Adrenal gland (tissue), 12 donors: ENCODE results near the gene NIM1K. TPM values are rescaled to one million over a fixed set of nuclear protein-coding genes. Genes with fewer than 3 reads are reported as not detected.

Experiments used
- DNase-seq, 7 donors: peaks; one replicate each; pipeline ENCODE4 v3.0.0-alpha.2; 2019 to 2020
- H3K27ac ChIP-seq, 5 donors: fragments of 200-600 bp; sonication (generic) in 4 of 5; 1 replicate in 3 of 5; 2 replicates in 2 of 5; pipeline versions ENCODE4 v1.5.1 to v1.8.0; 2016 to 2020; ENCODE audit warnings: mild to moderate bottlenecking in 1 of 5
- H3K27me3 ChIP-seq: fragments of 200-600 bp; 2 replicates; pipeline ENCODE4 v1.8.0; 2021
- H3K36me3 ChIP-seq, 2 donors: fragments of 200-600 bp; replicated peaks in 1 of 2; 1 replicate in 1 of 2; 2 replicates in 1 of 2; pipeline versions ENCODE4 v1.5.1 to v1.8.0; 2018 to 2022
- H3K4me1 ChIP-seq, 2 donors: fragments of 200-600 bp; replicated peaks in 1 of 2; 1 replicate in 1 of 2; 2 replicates in 1 of 2; pipeline versions ENCODE4 v1.5.1 to v1.8.0; 2018 to 2021
- H3K4me3 ChIP-seq, 4 donors: fragments of 200-600 bp; sonication (generic) in 3 of 4; one replicate each; pipeline ENCODE4 v1.5.1; 2016 to 2018
- H3K9me3 ChIP-seq, 3 donors: fragments of 200-600 bp; sonication (generic) in 1 of 3; replicated peaks in 1 of 3; 1 replicate in 2 of 3; 2 replicates in 1 of 3; pipeline versions ENCODE4 v1.5.1 to v1.8.0; 2016 to 2021
- CTCF ChIP-seq, 6 experiments: fragments of 450-650 bp in 4 of 6; fragments of 200-600 bp in 2 of 6; sonication (generic) in 1 of 6; IDR thresholded peaks; 1 replicate in 5 of 6; 2 replicates in 1 of 6; pipeline versions ENCODE4 v1.5.1 to v1.8.0; 2016 to 2021; ENCODE audit warnings: antibody characterized with exemption in 6 of 6, mild to moderate bottlenecking in 2 of 6, moderate library complexity in 1 of 6
- POLR2A ChIP-seq, 2 donors: fragments of 450-650 bp; IDR thresholded peaks; one replicate each; pipeline ENCODE4 v1.6.1; 2017; ENCODE audit warnings: antibody characterized with exemption in 2 of 2, mild to moderate bottlenecking in 2 of 2, moderate library complexity in 1 of 2
- WGBS, 4 donors: extraction: QIAGEN DNeasy Blood & Tissue Kit in 2 of 4; methylation state at CpG; one replicate each; pipeline versions ENCODE4 v1.1.5 to v1.1.7; 2013 to 2017; 5-methylcytosine and 5-hydroxymethylcytosine counted together
- intact Hi-C, 2 donors: fragments of 100-400 bp; cut with DNase I; formaldehyde crosslinking; loops; one replicate each; pipeline versions ENCODE4 v1.14.1 to v1.15.0; 2022 to 2023
- polyA plus RNA-seq, 3 donors: library from polyadenylated mRNA; stranded (reverse); fragments of 200-250 nt in 2 of 3; fragments of 350-450 nt in 1 of 3; fragmentation: Illumina TruSeq in 1 of 3; extraction: RNeasy Lipid Tissue Mini Kit (QIAGEN cat#74804) in 1 of 3; gene quantifications; one replicate each; pipeline ENCODE4 v1.2.3, GENCODE V29; 2013 to 2014
- total RNA-seq, 9 donors: library from RNA; depleted of rRNA in 4 of 9; stranded (reverse); fragments of >200 nt in 4 of 9; fragments of 120-200 nt in 1 of 9; fragmentation: NEBNext Ultra II Directional in 1 of 9; extraction: Animal tissue kit (Norgen Biotek cat#: 25700) in 1 of 9; gene quantifications; one replicate each; pipeline versions ENCODE4 v1.1.0 to v1.2.4, GENCODE V29; 2013 to 2023
- donor health status: healthy with polysubstance abuse.
- donor health status: Bipolar disorder and iron deficiency.
- donor health status: DM: yes; HTN: yes; CAD: no.
- donor health status: DM: no; HTN: no; CAD: no.
- donor health status: DM: no; HTN: no; CAD: no.
- donor health status: DM: yes; HTN: yes; CAD: no.

NIM1K gene
- total and polyA plus RNA-seq, 12 donors, result 0.18 to 3.9 (median 1.1) TPM

GRCh38 chr5:43154469-43154868 lies 37.6 kb upstream of the NIM1K start:
- TF ChIP-seq CTCF (IDR thresholded peaks at IDR 0.05), result no peak
- no peak for TF ChIP-seq POLR2A (IDR thresholded peaks at IDR 0.05)
- DNase-seq, result no peak

GRCh38 chr5:43155394-43156096 lies 36.5 kb upstream of the NIM1K start:
- no peak for DNase-seq
- no peak for TF ChIP-seq POLR2A (IDR thresholded peaks at IDR 0.05)
- TF ChIP-seq CTCF (IDR thresholded peaks at IDR 0.05), result no peak

More at GRCh38 chr5:43154469-43154868, 37.6 kb upstream of the NIM1K start:
- no peak overlapping the region for H3K27ac ChIP-seq
- WGBS, 4 donors, result 69 to 85% (median 78%) methylated on average over 3 to 4 of the region's 4 CpGs
- no peaks in the 10 kb centered on the region for H3K4me1 ChIP-seq
- no peaks in the 10 kb centered on the region for H3K27me3 ChIP-seq
- H3K36me3 ChIP-seq, result peaks cover 0 to 3% of the 10 kb centered on the region in 2 donors
- no peaks in the 10 kb centered on the region for H3K9me3 ChIP-seq
- intact Hi-C loops, result no loop called here
- no peak overlapping the region for H3K4me3 ChIP-seq

GRCh38 chr5:43156388-43156787 lies 35.6 kb upstream of the NIM1K start:
- Histone ChIP-seq H3K36me3 (peaks cover 0 to 5% of the 10 kb centered on the region in 2 donors), H3K27ac (no peak overlapping the region), H3K9me3 (no peaks in the 10 kb centered on the region), H3K4me1 (no peaks in the 10 kb centered on the region), H3K4me3 (no peak overlapping the region), H3K27me3 (no peaks in the 10 kb centered on the region)
- WGBS, 4 donors, result 77 to 85% (median 83%) methylated on average over 6 of the region's 6 CpGs
- DNase-seq, result no peak
- TF ChIP-seq POLR2A (IDR thresholded peaks at IDR 0.05) (no peak), CTCF (IDR thresholded peaks at IDR 0.05) (no peak)
- intact Hi-C loops, result no loop called here

More at GRCh38 chr5:43155394-43156096, 36.5 kb upstream of the NIM1K start:
- H3K27ac ChIP-seq, result no peak overlapping the region
- no peaks in the 10 kb centered on the region for H3K4me1 ChIP-seq
- 81 to 87% (median 85%) methylated on average over 3 to 4 of the region's 4 CpGs for WGBS, 4 donors
- H3K9me3 ChIP-seq, result no peaks in the 10 kb centered on the region
- no peak overlapping the region for H3K4me3 ChIP-seq
- intact Hi-C loops, result no loop called here
- H3K27me3 ChIP-seq, result no peaks in the 10 kb centered on the region
- H3K36me3 ChIP-seq, result no peaks in the 10 kb centered on the region

DNA sequence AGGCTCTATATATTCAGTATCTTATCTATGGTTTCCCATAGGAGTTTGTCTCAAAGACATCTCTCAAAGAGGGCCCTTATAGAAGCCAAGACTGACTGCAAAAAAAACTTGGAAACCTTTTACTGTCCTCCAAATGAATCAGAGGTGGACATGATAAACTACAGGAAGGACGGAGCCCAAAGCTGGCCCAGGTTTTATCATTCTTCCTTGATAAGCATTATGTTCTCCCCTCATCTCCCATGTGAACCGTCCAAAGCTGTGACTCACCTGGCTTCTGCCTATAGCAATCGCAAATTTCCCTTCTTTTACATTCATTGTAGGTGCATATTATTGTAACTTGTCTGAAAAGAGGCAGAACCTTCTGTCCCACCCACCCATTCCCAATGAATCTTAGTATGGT lies 35.0 kb upstream of the NIM1K start:
- H3K9me3 ChIP-seq, result no peaks in the 10 kb centered on the region
- H3K36me3 ChIP-seq, result peaks cover 0 to 12% of the 10 kb centered on the region in 2 donors
- no peak for TF ChIP-seq CTCF (IDR thresholded peaks at IDR 0.05)
- TF ChIP-seq POLR2A (IDR thresholded peaks at IDR 0.05), result no peak
- no peak overlapping the region for H3K27ac ChIP-seq
- 41 to 52% (median 51%) methylated on average over 3 of the region's 3 CpGs for WGBS, 4 donors
- intact Hi-C loops, result no loop called here
- peak in 4 of 7 donors; percentile 18 to 43 (median 32) for DNase-seq
- no peaks in the 10 kb centered on the region for H3K4me1 ChIP-seq
- H3K27me3 ChIP-seq, result no peaks in the 10 kb centered on the region
- no peak overlapping the region for H3K4me3 ChIP-seq
